ENCODE results near the gene EFL1. TPM values are rescaled to one million over a fixed set of nuclear protein-coding genes. Genes with fewer than 3 reads are reported as not detected.

EFL1 gene
- polyA plus RNA-seq, 1 of the 3 experiments (the other 2 are of a cell fraction): 12.3 TPM

DNA sequence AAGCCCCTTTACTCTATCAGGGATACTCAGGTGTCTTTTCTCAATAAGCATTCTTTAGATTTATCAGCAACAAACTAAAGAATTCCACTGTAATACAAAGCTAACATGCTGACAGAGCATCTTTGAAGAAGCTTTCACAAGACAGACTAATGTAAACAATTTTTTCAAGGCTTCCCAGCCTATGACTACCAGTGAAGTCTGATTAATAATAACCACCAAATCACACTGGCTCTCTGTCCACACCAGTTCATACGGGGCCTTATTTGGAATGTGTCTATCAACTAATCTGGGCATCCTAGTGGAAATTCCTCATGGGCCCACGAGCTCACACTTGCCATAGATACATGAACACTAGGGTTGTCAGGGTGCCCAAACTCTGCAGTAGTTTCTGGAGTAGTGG lies 84.5 kb downstream of the EFL1 start:
- no peaks in the 10 kb centered on the region for H3K9me3 ChIP-seq
- peak overlapping the region; percentile 35; the same call in 1 of the 2 replicates for H3K9ac ChIP-seq
- peaks cover 31% of the 10 kb centered on the region; the same call in 1 of the 2 replicates for H3K79me2 ChIP-seq (ENCODE audit: insufficient read depth)
- peak overlapping the region in 1 of 2 experiments; percentile 92; a peak in 2 of 4 replicates for H3K27ac ChIP-seq (ENCODE audit: low read depth in 2 of 2, low read length in 1 of 2)
- no peak overlapping the region for H3K4me3 ChIP-seq (ENCODE audit: low read depth in 2 of 2, low read length in 1 of 2)
- no peak for TF ChIP-seq POLR2AphosphoS5 (IDR thresholded peaks at IDR 0.05; ENCODE audit: low read depth, low read length)
- TF ChIP-seq ZBTB33 (IDR thresholded peaks at IDR 0.05; ENCODE audit: borderline replicate concordance, low read depth): no peak
- no peak for TF ChIP-seq TCF12 (IDR thresholded peaks at IDR 0.05)
- no peak for TF ChIP-seq CTCF (IDR thresholded peaks at IDR 0.05)
- no peak for TF ChIP-seq EZH2phosphoT487 (IDR thresholded peaks at IDR 0.05; ENCODE audit: borderline replicate concordance, low read depth)
- TF ChIP-seq YY1 (IDR thresholded peaks at IDR 0.05; ENCODE audit: low read depth): no peak
- no peak for TF ChIP-seq TEAD4 (IDR thresholded peaks at IDR 0.05; ENCODE audit: borderline replicate concordance, insufficient read depth)
- TF ChIP-seq FOXM1 (IDR thresholded peaks at IDR 0.05; ENCODE audit: low read depth): no peak
- TF ChIP-seq USF1 (IDR thresholded peaks at IDR 0.05; ENCODE audit: borderline replicate concordance, low read depth): no peak
- TF ChIP-seq FOXJ3 (CRISPR knock-in tag; IDR thresholded peaks at IDR 0.05): no peak
- no peak for TF ChIP-seq RFX5 (IDR thresholded peaks at IDR 0.05; ENCODE audit: low read length)
- H3K9me2 ChIP-seq: no peaks in the 10 kb centered on the region
- CTCF ChIA-PET: no interaction called here
- DNase-seq: no peak
- H3K4me2 ChIP-seq: peak overlapping the region; percentile 44; the same call in 1 of the 2 replicates
- H4K20me1 ChIP-seq (ENCODE audit: insufficient read depth): no peaks in the 10 kb centered on the region
- POLR2A ChIA-PET: no interaction called here
- H3K4me1 ChIP-seq (ENCODE audit: control insufficient read depth in 1 of 2, insufficient read depth in 2 of 2, low read depth in 1 of 2, low read length in 1 of 2): peaks cover 10 to 20% of the 10 kb centered on the region in 2 experiments
- H2AFZ ChIP-seq (ENCODE audit: low read depth): no peak overlapping the region
- H3K36me3 ChIP-seq (replicated peaks in 1 of 2; ENCODE audit: control insufficient read depth in 1 of 2, insufficient read depth in 2 of 2, low read length in 1 of 2): no peaks in the 10 kb centered on the region
- 46% methylated on average over 2 of the region's 2 CpGs for WGBS (ENCODE audit: low lambda C conversion rate)
- peaks cover 23% of the 10 kb centered on the region for H3F3A ChIP-seq (replicated peaks; ENCODE audit: insufficient read depth)
- H3K27me3 ChIP-seq (ENCODE audit: insufficient read depth): no peaks in the 10 kb centered on the region

GRCh38 chr15:82177291-82178010 lies 85.1 kb downstream of the EFL1 start:
- Histone ChIP-seq H3K79me2 (ENCODE audit: insufficient read depth) (peaks cover 31% of the 10 kb centered on the region; the same call in 1 of the 2 replicates), H3K27ac (ENCODE audit: low read depth in 2 of 2, low read length in 1 of 2) (peak overlapping the region in 1 of 2 experiments; percentile 92; a peak in 2 of 4 replicates), H3K36me3 (replicated peaks in 1 of 2; ENCODE audit: control insufficient read depth in 1 of 2, insufficient read depth in 2 of 2, low read length in 1 of 2) (no peaks in the 10 kb centered on the region), H3K9me3 (no peaks in the 10 kb centered on the region), H3K4me2 (peak overlapping the region; percentile 44; the same call in 1 of the 2 replicates), H3K4me3 (ENCODE audit: low read depth in 2 of 2, low read length in 1 of 2) (no peak overlapping the region), H4K20me1 (ENCODE audit: insufficient read depth) (no peaks in the 10 kb centered on the region), H2AFZ (ENCODE audit: low read depth) (no peak overlapping the region), H3K4me1 (ENCODE audit: control insufficient read depth in 1 of 2, insufficient read depth in 2 of 2, low read depth in 1 of 2, low read length in 1 of 2) (peaks cover 7 to 15% of the 10 kb centered on the region in 2 experiments), H3K9ac (peak overlapping the region; percentile 35; the same call in 1 of the 2 replicates), H3K9me2 (no peaks in the 10 kb centered on the region), H3K27me3 (ENCODE audit: insufficient read depth) (no peaks in the 10 kb centered on the region), H3F3A (replicated peaks; ENCODE audit: insufficient read depth) (peaks cover 27% of the 10 kb centered on the region)
- 89% methylated on average over 3 of the region's 3 CpGs for WGBS (ENCODE audit: low lambda C conversion rate)
- no peak for DNase-seq
- ChIA-PET CTCF (interaction anchor here (0.9 to 1.8 kb wide), 2 partner anchors 16 to 61 kb away, joined by 3 to 7 read pairs; no protein-coding TSS in a partner anchor), POLR2A (no interaction called here)
- TF ChIP-seq, protein P1, sequence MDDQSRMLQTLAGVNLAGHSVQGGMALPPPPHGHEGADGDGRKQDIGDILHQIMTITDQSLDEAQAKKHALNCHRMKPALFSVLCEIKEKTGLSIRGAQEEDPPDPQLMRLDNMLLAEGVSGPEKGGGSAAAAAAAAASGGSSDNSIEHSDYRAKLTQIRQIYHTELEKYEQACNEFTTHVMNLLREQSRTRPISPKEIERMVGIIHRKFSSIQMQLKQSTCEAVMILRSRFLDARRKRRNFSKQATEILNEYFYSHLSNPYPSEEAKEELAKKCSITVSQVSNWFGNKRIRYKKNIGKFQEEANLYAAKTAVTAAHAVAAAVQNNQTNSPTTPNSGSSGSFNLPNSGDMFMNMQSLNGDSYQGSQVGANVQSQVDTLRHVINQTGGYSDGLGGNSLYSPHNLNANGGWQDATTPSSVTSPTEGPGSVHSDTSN (IDR thresholded peaks at IDR 0.05): no peak
- TF ChIP-seq FOSL2 (IDR thresholded peaks at IDR 0.05; ENCODE audit: borderline replicate concordance, low read depth): no peak
- TF ChIP-seq TAF1 (IDR thresholded peaks at IDR 0.05; ENCODE audit: borderline replicate concordance, low read depth, low read length): no peak
- TF ChIP-seq RCOR1 (IDR thresholded peaks at IDR 0.05; ENCODE audit: low read length): no peak
- TF ChIP-seq MXI1 (IDR thresholded peaks at IDR 0.05; ENCODE audit: low read depth, low read length): no peak
- TF ChIP-seq, protein P2, sequence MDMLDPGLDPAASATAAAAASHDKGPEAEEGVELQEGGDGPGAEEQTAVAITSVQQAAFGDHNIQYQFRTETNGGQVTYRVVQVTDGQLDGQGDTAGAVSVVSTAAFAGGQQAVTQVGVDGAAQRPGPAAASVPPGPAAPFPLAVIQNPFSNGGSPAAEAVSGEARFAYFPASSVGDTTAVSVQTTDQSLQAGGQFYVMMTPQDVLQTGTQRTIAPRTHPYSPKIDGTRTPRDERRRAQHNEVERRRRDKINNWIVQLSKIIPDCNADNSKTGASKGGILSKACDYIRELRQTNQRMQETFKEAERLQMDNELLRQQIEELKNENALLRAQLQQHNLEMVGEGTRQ (IDR thresholded peaks at IDR 0.05; ENCODE audit: borderline replicate concordance, low read depth, low read length): no peak
- TF ChIP-seq RXRA (IDR thresholded peaks at IDR 0.05; ENCODE audit: borderline replicate concordance, low read depth): no peak
- no peak for TF ChIP-seq USF1 (IDR thresholded peaks at IDR 0.05; ENCODE audit: borderline replicate concordance, low read depth)
- no peak for TF ChIP-seq EZH2phosphoT487 (IDR thresholded peaks at IDR 0.05; ENCODE audit: borderline replicate concordance, low read depth)
